Naive B cell (primary cell): ENCODE data around the gene BOD1L1. TPM values are rescaled to one million over a fixed set of nuclear protein-coding genes. Genes with fewer than 3 reads are reported as not detected.

ENCODE experiments used
- ATAC-seq, 2 donors: fragments of 150-1000 bp; cut with Tn5 transposase; 2 replicates each; pipeline ENCODE4 v1.10.0; 2021; ENCODE audit warnings: low read depth in 2 of 2, mild to moderate bottlenecking in 2 of 2, moderate library complexity in 2 of 2
- DNase-seq: peaks from one replicate; pipeline ENCODE4 v3.0.0; 2022
- H3K27ac Mint-ChIP-seq, 6 donors: one replicate each; pipeline ENCODE4 v1.8.0; 2020 to 2022; ENCODE audit warnings: mild to moderate bottlenecking in 6 of 6, mixed read lengths in 6 of 6, moderate library complexity in 5 of 6, inconsistent platforms in 2 of 6
- H3K27me3 Mint-ChIP-seq, 3 donors: one replicate each; pipeline ENCODE4 v1.8.0; 2021 to 2022; ENCODE audit warnings: mixed read lengths in 3 of 3, mild to moderate bottlenecking in 1 of 3
- H3K36me3 Mint-ChIP-seq, 2 donors: one replicate each; pipeline ENCODE4 v1.8.0; 2020 to 2022; ENCODE audit warnings: mixed read lengths in 2 of 2, inconsistent platforms in 1 of 2, mild to moderate bottlenecking in 1 of 2
- H3K4me1 Mint-ChIP-seq, 3 donors: one replicate each; pipeline ENCODE4 v1.8.0; 2020 to 2022; ENCODE audit warnings: mixed read lengths in 3 of 3, inconsistent platforms in 1 of 3, mild to moderate bottlenecking in 1 of 3, moderate library complexity in 1 of 3
- H3K4me3 Mint-ChIP-seq, 8 donors: one replicate each; pipeline ENCODE4 v1.8.0; 2020 to 2022; ENCODE audit warnings: mild to moderate bottlenecking in 8 of 8, mixed read lengths in 8 of 8, moderate library complexity in 8 of 8, inconsistent platforms in 2 of 8
- H3K9me3 Mint-ChIP-seq, 7 donors: one replicate each; pipeline ENCODE4 v1.8.0; 2020 to 2022; ENCODE audit warnings: mixed read lengths in 7 of 7, mild to moderate bottlenecking in 5 of 7, inconsistent platforms in 2 of 7, moderate library complexity in 1 of 7
- polyA plus RNA-seq, 6 donors: library from polyadenylated mRNA; unstranded; fragments of 300-500 nt; fragmentation: Illumina TruSeq; gene quantifications; one replicate each; pipeline ENCODE4 v1.2.3, GENCODE V29; 2021; ENCODE audit warnings: low read depth in 6 of 6

Gene BOD1L1
- polyA plus RNA-seq, 6 donors from 2014 or later = 2.5 to 10.2 (median 3.9) TPM

- peaks cover 43 to 63% (median 56%) of the 10 kb centered on the region in 3 donors for H3K27me3 Mint-ChIP-seq
- H3K4me3 Mint-ChIP-seq = no peak overlapping the region
- H3K9me3 Mint-ChIP-seq = peaks cover 0 to 4% (median 0%) of the 10 kb centered on the region in 7 donors
- peak overlapping the region in 1 of 6 donors; percentile 23 for H3K27ac Mint-ChIP-seq
- DNase-seq (no peak), ATAC-seq (no peak)
- peaks cover 0 to 3% (median 0%) of the 10 kb centered on the region in 3 donors for H3K4me1 Mint-ChIP-seq
- no peaks in the 10 kb centered on the region for H3K36me3 Mint-ChIP-seq
These were observed 14.8 kb upstream of the BOD1L1 start for GRCh38 chr4:13642170-13642950.

GRCh38 chr4:13641084-13641483, 13.6 kb upstream of the BOD1L1 start:
- Mint-ChIP-seq H3K36me3 (no peaks in the 10 kb centered on the region), H3K9me3 (peaks cover 0 to 4% (median 0%) of the 10 kb centered on the region in 7 donors), H3K4me3 (no peak overlapping the region), H3K27ac (no peak overlapping the region), H3K4me1 (no peaks in the 10 kb centered on the region), H3K27me3 (peaks cover 53 to 61% (median 60%) of the 10 kb centered on the region in 3 donors)
- no peak for ATAC-seq
- DNase-seq = no peak

- H3K36me3 Mint-ChIP-seq = no peaks in the 10 kb centered on the region
- H3K27ac Mint-ChIP-seq = no peak overlapping the region
- peaks cover 0 to 4% (median 0%) of the 10 kb centered on the region in 7 donors for H3K9me3 Mint-ChIP-seq
- ATAC-seq = no peak
- no peak for DNase-seq
- H3K27me3 Mint-ChIP-seq = peaks cover 56 to 61% (median 56%) of the 10 kb centered on the region in 3 donors
- H3K4me1 Mint-ChIP-seq = no peaks in the 10 kb centered on the region
- H3K4me3 Mint-ChIP-seq = no peak overlapping the region
These were observed 12.8 kb upstream of the BOD1L1 start for GRCh38 chr4:13640149-13640940.

- peaks cover 26 to 58% (median 30%) of the 10 kb centered on the region in 3 donors for H3K27me3 Mint-ChIP-seq
- no peak for ATAC-seq
- no peaks in the 10 kb centered on the region for H3K4me1 Mint-ChIP-seq
- H3K27ac Mint-ChIP-seq = no peak overlapping the region
- no peaks in the 10 kb centered on the region for H3K9me3 Mint-ChIP-seq
- no peak for DNase-seq
- no peak overlapping the region for H3K4me3 Mint-ChIP-seq
- no peaks in the 10 kb centered on the region for H3K36me3 Mint-ChIP-seq
These were observed 7.8 kb upstream of the BOD1L1 start for GRCh38 chr4:13635286-13635799.

DNA sequence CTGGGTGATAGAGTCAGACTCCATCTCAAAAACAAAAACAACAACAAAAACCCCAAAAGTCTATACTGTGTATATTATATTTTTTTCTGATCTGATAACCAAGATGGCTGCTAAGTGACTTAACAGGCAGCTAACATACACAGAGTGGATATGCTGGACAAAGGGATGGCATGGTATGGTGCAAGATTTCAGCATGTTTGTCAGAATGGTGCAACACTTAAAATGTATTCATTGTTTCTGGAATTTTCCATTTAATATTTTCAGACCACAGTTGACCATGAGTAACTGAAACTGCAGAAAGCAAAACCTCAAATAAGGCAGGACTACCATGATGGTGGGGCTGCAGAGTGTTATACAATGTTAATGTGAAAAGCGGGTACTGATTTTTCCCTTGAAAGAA, 6.1 kb upstream of the BOD1L1 start:
- Mint-ChIP-seq H3K27ac (no peak overlapping the region), H3K27me3 (peaks cover 13 to 43% (median 24%) of the 10 kb centered on the region in 3 donors), H3K4me1 (peaks cover 0 to under 1% (median 0%) of the 10 kb centered on the region in 3 donors), H3K36me3 (no peaks in the 10 kb centered on the region), H3K9me3 (no peaks in the 10 kb centered on the region), H3K4me3 (no peak overlapping the region)
- ATAC-seq (no peak), DNase-seq (no peak)

DNA sequence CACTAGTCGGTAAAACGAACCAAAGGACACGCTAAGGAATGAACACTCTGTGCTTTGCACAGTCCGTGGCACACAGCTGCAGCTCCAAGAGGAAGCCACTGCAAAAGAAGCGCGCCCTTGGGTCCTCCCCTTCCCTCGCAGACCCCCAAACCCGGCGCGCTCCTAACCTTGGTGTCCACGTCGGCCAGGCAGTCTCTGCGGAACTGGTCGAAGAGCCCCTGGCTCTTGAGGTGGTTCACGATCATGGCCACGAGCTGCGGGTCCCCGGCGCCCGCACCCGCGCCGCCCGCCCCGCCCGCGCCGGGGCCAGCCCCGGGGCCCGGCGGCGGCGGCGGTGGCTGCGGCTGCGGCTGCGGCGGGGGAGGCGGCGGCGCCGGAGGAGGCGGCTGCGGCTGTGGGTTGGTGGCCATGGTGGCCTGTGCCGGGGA, 333 bp downstream of the BOD1L1 start:
- no peaks in the 10 kb centered on the region for H3K9me3 Mint-ChIP-seq
- H3K27me3 Mint-ChIP-seq = no peaks in the 10 kb centered on the region
- H3K36me3 Mint-ChIP-seq = peaks cover 0 to 8% of the 10 kb centered on the region in 2 donors
- DNase-seq = no peak
- peak overlapping the region; percentile 98 to 100 (median 99) for H3K27ac Mint-ChIP-seq
- peak; percentile 62 to 71 for ATAC-seq
- peak overlapping the region; percentile 83 to 99 (median 98) for H3K4me3 Mint-ChIP-seq
- peaks cover 30 to 58% (median 51%) of the 10 kb centered on the region in 3 donors for H3K4me1 Mint-ChIP-seq

DNA sequence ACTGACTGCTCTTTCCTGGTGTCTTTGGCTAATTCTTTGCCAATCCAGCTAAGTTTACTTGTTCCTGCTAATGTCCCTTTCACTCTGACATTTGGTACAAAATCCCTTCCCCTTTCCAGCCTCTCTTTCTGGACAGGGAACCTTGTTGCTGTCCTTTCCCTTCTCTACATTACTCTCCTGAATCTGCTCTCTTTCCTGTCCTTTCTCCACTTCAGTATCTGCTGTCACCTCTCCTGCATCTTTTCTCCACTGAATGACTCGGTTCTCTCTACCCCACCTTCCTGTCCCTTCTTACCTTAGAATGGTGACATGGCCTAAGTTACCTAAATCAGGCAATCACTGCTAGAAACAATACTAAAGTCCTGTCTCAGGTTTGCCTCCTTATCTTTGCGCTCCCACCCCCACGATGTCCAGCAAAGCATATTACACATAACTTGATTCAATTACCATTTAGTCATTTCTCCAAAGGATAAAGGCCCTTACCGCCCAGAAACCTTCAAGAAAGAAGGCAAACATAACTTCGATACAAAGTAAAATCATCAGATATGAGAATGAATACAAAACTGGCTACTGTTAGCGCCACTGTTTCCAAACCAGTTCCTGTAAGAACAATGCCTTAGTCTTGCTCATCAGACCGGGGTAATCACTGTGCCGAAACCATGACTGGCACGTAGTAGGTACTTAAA, 890 bp downstream of the BOD1L1 start:
- Mint-ChIP-seq H3K4me1 (peaks cover 34 to 64% (median 56%) of the 10 kb centered on the region in 3 donors), H3K36me3 (peaks cover 0 to 8% of the 10 kb centered on the region in 2 donors), H3K27me3 (no peaks in the 10 kb centered on the region), H3K27ac (peak overlapping the region; percentile 48 to 98 (median 93)), H3K9me3 (no peaks in the 10 kb centered on the region), H3K4me3 (peak overlapping the region; percentile 73 to 98 (median 91))
- DNase-seq (no peak), ATAC-seq (no peak)

DNA sequence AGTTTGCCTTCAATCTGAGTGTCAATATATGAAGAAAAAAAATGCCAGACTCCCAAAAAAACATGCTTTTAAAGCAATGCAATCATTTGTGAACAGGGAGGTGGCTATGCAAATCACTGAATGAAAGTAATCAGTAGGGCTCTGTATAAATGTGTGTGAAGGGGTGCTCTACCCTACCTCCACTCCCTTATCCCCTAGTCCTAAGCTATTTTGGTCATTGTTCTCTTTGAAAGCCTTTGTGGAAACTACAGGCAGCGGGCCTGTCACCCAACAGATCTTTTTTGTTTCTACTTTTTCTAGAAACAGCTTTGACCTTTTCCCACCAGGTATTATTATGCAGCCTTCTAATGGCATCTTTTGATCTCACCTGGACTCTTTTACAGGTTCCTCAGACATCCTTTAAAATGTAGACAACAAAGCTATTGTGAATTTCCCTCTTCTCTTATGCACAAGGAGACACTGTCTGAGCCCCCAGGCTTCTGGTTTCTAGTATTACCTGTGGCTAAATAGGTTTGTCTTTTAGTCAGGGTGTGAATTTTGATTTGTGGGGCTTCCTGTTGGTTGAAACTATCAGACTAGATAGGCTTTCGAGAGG, 9.2 kb downstream of the BOD1L1 start:
- peaks cover 30 to 32% of the 10 kb centered on the region in 2 donors for H3K36me3 Mint-ChIP-seq
- no peak for ATAC-seq
- peak overlapping the region in 2 of 6 donors; percentile 24 to 51 for H3K27ac Mint-ChIP-seq

DNA sequence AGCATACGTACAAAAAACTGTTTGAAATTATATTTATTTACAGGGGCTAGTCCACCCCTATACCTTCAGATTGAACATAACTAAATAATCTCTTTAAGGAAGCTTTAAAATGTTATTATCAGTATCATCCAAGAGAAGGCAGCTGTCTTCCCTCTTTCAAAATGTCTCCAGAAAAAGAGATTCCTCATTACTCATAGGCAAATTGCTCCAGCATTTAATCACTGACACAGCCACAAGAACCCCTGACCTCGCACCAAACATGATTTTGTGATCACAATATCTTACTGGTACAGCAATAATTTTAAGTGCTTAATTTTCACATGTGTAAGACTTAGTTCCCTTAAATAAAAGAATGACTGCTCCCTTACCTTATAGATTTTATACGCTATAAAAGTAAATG, 9.7 kb downstream of the BOD1L1 start:
- H3K27ac Mint-ChIP-seq = peak overlapping the region in 4 of 6 donors; percentile 33 to 51 (median 39)
- peaks cover 51 to 62% (median 53%) of the 10 kb centered on the region in 3 donors for H3K4me1 Mint-ChIP-seq
- no peak overlapping the region for H3K4me3 Mint-ChIP-seq
- peaks cover 32 to 33% of the 10 kb centered on the region in 2 donors for H3K36me3 Mint-ChIP-seq
- no peak for DNase-seq
- peaks cover 0 to 1% (median 0%) of the 10 kb centered on the region in 7 donors for H3K9me3 Mint-ChIP-seq
- ATAC-seq = no peak
- H3K27me3 Mint-ChIP-seq = no peaks in the 10 kb centered on the region

More for the DNA sequence above, 9.2 kb downstream of the BOD1L1 start:
- no peak for DNase-seq
- H3K9me3 Mint-ChIP-seq = peaks cover 0 to 1% (median 0%) of the 10 kb centered on the region in 7 donors
- no peak overlapping the region for H3K4me3 Mint-ChIP-seq
- H3K4me1 Mint-ChIP-seq = peaks cover 54 to 64% (median 57%) of the 10 kb centered on the region in 3 donors
- no peaks in the 10 kb centered on the region for H3K27me3 Mint-ChIP-seq

DNA sequence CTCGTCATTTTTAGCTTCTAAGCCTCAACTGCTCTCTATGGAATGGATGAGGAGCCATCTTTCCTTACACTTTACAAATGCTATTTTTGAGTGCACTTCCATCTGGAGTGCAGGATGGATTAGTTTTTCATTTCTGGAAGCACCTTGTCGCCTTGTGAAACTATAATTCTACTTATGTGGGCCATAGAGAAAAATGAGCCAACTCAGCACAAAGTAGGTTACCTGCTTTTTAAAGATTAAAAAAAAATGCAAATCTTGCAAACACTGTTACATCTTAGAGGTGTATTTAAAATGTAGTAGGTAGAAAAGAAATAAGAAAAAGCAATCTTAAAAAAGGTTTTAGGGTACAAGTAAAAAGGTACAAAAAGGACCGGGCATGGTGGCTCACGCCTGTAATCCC, 10.9 kb downstream of the BOD1L1 start:
- Mint-ChIP-seq H3K27ac (peak overlapping the region in 4 of 6 donors; percentile 18 to 81 (median 50)), H3K36me3 (peaks cover 32 to 33% of the 10 kb centered on the region in 2 donors), H3K4me1 (peaks cover 52 to 62% (median 53%) of the 10 kb centered on the region in 3 donors), H3K27me3 (no peaks in the 10 kb centered on the region), H3K4me3 (no peak overlapping the region), H3K9me3 (peaks cover 0 to 1% (median 0%) of the 10 kb centered on the region in 7 donors)
- ATAC-seq (no peak), DNase-seq (no peak)

DNA sequence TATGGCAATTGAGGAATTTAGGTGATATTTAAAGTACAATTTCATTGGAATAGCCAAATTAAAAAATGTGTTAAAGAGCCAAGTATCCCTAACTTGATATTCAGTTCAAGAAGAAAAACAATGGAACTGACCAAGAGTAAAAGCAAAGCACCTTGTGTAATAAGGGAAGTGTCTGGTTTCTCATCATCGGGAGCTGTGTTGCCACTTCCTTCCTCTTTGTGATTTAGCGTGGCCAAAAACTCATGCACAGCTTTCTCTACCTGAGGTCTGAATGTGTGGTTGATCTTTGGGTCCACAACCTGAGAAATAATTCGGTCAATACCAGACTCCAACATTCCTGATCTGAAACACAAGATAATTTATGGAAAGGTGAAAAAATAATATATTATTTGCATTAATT, 12.4 kb downstream of the BOD1L1 start:
- H3K4me3 Mint-ChIP-seq = peak overlapping the region in 6 of 8 donors; percentile 22 to 61 (median 41)
- H3K27ac Mint-ChIP-seq = peak overlapping the region in 5 of 6 donors; percentile 74 to 93 (median 89)
- ATAC-seq = peak; percentile 73 to 77

GRCh38 chr4:13612569-13612968, 15.0 kb downstream of the BOD1L1 start:
- peaks cover 48 to 63% (median 48%) of the 10 kb centered on the region in 3 donors for H3K4me1 Mint-ChIP-seq
- H3K36me3 Mint-ChIP-seq = peaks cover 32 to 44% of the 10 kb centered on the region in 2 donors
- DNase-seq = no peak
- peak overlapping the region in 4 of 6 donors; percentile 63 to 97 (median 96) for H3K27ac Mint-ChIP-seq
- H3K4me3 Mint-ChIP-seq = peak overlapping the region in 5 of 8 donors; percentile 18 to 80 (median 56)
- ATAC-seq = no peak
- H3K9me3 Mint-ChIP-seq = peaks cover 0 to 1% (median 0%) of the 10 kb centered on the region in 7 donors
- no peaks in the 10 kb centered on the region for H3K27me3 Mint-ChIP-seq

More for the DNA sequence above, 12.4 kb downstream of the BOD1L1 start:
- Mint-ChIP-seq H3K36me3 (peaks cover 32 to 33% of the 10 kb centered on the region in 2 donors), H3K9me3 (peaks cover 0 to 1% (median 0%) of the 10 kb centered on the region in 7 donors), H3K4me1 (peaks cover 50 to 63% (median 50%) of the 10 kb centered on the region in 3 donors), H3K27me3 (no peaks in the 10 kb centered on the region)
- peak; percentile 67 for DNase-seq
